ENCODE data around the gene PPP1R13B. TPM values are rescaled to one million over a fixed set of nuclear protein-coding genes. Genes with fewer than 3 reads are reported as not detected.

PPP1R13B gene
- total RNA-seq, 1 experiment from 2014 or later = 26.5 TPM

GRCh38 chr14:103832046-103832445, 15.3 kb downstream of the PPP1R13B start:
- POLR2A ChIA-PET (ENCODE audit: unreplicated experiment) = interaction anchor here (0.6 kb wide), 1 partner anchor 18 kb away, joined by 3 read pairs; no protein-coding TSS in a partner anchor
- TF ChIP-seq EZH2 (IDR thresholded peaks at IDR 0.05; ENCODE audit: low read depth) = no peak
- no peak for TF ChIP-seq CTCF (conservative IDR thresholded peaks at IDR 0.05)
- Histone ChIP-seq H3K4me1 (replicated peaks; ENCODE audit: insufficient read depth) (no peaks in the 10 kb centered on the region), H3F3A (ENCODE audit: insufficient read depth, low read depth) (no peaks in the 10 kb centered on the region), H3K9me3 (ENCODE audit: insufficient read depth, low read depth) (no peaks in the 10 kb centered on the region), H4K20me1 (ENCODE audit: insufficient read depth) (no peaks in the 10 kb centered on the region), H3K4me2 (no peak overlapping the region), H2AFZ (no peak overlapping the region), H3K27ac (no peak overlapping the region), H3K9me2 (ENCODE audit: insufficient read depth) (no peaks in the 10 kb centered on the region), H3K79me2 (ENCODE audit: low read depth) (0 out of 2 replicates have a peak, but pooled peaks cover 4% of the 10 kb centered on the region), H3K4me3 (no peak overlapping the region), H3K27me3 (ENCODE audit: insufficient read depth, low read depth) (no peaks in the 10 kb centered on the region), H3K36me3 (ENCODE audit: low read depth) (no peaks in the 10 kb centered on the region)
- intact Hi-C loops (cut with micrococcal nuclease; ENCODE audit: unreplicated experiment) = no loop called here
- CTCF ChIA-PET = interaction anchor here (1.0 kb wide), 1 partner anchor 68 kb away, joined by 3 read pairs; no protein-coding TSS in a partner anchor
- BruUV-seq (replicated peaks) = no TSS peak
- no peak for DNase-seq

GRCh38 chr14:103830511-103831270, 16.7 kb downstream of the PPP1R13B start:
- 0 out of 2 replicates have a peak, but pooled peaks cover 4% of the 10 kb centered on the region for H3K79me2 ChIP-seq (ENCODE audit: low read depth)
- CTCF ChIA-PET = interaction anchor here (0.7 kb wide), 1 partner anchor 74 kb away, joined by 5 read pairs; no protein-coding TSS in a partner anchor

More at GRCh38 chr14:103830511-103831270, 16.7 kb downstream of the PPP1R13B start:
- TF ChIP-seq CTCF (conservative IDR thresholded peaks at IDR 0.05) = no peak
- no peak for TF ChIP-seq EZH2 (IDR thresholded peaks at IDR 0.05; ENCODE audit: low read depth)
- POLR2A ChIA-PET (ENCODE audit: unreplicated experiment) = no interaction called here
- no peak for DNase-seq
- intact Hi-C loops (cut with micrococcal nuclease; ENCODE audit: unreplicated experiment) = no loop called here
- no peak overlapping the region for H3K4me2 ChIP-seq
- no peak overlapping the region for H3K27ac ChIP-seq
- no peaks in the 10 kb centered on the region for H4K20me1 ChIP-seq (ENCODE audit: insufficient read depth)
- BruUV-seq (replicated peaks) = no TSS peak
- no peaks in the 10 kb centered on the region for H3F3A ChIP-seq (ENCODE audit: insufficient read depth, low read depth)
- no peak overlapping the region for H2AFZ ChIP-seq
- no peaks in the 10 kb centered on the region for H3K9me3 ChIP-seq (ENCODE audit: insufficient read depth, low read depth)
- no peak overlapping the region for H3K4me3 ChIP-seq
- H3K4me1 ChIP-seq (replicated peaks; ENCODE audit: insufficient read depth) = no peaks in the 10 kb centered on the region
- H3K9me2 ChIP-seq (ENCODE audit: insufficient read depth) = no peaks in the 10 kb centered on the region
- no peaks in the 10 kb centered on the region for H3K36me3 ChIP-seq (ENCODE audit: low read depth)
- H3K27me3 ChIP-seq (ENCODE audit: insufficient read depth, low read depth) = no peaks in the 10 kb centered on the region

All from PC-9 (cell line).